ENCODE measurements around the gene ZNF217.
"Not testable (repeated sequence)": the region's sequence is repeated elsewhere in the genome, so short reads cannot be mapped to it uniquely, and the experiment has no call there.

Gene ZNF217

DNA sequence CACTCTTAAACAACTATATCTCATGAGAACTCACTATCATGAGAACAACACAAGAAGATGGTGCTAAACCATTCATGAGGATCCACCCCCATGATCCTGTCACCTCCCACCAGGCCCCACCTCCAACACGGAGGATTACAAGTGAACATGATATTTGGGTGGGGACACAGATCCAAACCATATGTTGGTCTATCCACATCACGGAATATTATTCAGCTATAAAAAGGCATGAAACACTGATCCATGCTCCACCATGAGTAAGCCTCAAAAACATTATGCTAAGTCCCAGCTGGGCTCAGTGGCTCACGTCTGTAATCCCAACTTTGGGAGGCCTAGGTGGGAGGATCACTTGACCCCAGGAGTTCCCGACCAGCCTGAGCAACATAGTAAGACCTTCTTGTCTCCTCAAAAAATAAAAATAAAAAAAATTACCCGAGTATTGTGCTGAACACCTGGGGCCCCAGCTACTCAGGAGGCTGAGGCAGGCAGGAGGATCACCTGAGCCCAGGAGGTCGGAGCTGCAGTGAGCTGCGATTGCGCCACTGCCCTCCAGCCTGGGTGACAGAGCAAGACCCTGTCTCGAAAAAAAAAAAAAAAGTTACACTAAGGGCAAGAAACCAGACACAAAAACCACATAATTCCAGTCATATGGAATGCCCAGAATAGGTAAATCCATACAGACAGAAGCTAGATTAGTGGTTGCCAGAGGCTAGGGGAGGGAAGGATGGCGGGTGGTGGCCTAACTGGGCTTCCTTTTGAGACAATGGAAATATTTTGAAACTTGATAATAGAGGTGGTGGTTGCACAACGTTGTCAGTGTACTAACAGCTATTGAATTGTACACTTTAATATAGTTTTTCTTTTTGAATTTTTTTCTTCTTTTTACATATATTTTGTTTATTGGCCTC lies 43.1 kb downstream of the ZNF217 start:
- no peak overlapping the region for H3K4me3 ChIP-seq (ENCODE audit: low read depth, low read length)
- DNase-seq (ENCODE audit: low read depth) = peak; percentile 60
- TF ChIP-seq POLR2A (IDR thresholded peaks at IDR 0.05; ENCODE audit: extremely low read depth, insufficient read length) = no peak
- peak; percentile 40 for TF ChIP-seq MYC (IDR thresholded peaks at IDR 0.05; ENCODE audit: low read depth, low read length)

DNA sequence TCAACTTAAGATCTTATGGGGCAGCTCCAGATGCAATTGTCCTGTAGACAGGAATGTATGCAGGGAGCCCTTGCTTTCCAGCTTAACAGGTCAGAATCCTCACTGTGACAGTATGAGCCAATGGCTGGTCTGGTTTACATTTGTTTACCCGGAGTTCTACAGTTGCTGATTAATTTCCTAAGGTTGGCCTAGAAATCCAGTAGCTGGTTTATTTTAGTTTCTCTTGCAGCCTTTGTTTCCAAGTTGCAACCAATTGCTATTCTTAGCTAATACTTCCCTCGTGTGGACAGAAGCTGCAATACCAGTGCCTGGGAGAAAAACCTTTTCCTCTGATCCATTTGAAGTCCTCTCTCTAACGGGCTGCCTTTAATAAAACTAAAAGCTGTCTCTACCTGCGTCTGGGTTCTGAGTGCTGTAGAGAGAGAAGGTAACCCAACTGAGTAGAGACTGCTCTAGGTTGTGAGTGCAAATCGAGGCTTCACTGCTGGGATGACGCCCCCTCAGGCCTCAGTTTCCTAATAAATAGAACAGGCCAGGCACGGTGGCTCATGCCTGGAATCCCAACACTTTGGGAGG lies 45.9 kb downstream of the ZNF217 start:
- peak; percentile 76 for DNase-seq (ENCODE audit: low read depth)
- no peak for TF ChIP-seq MAX (IDR thresholded peaks at IDR 0.05; ENCODE audit: low read depth, low read length)
- TF ChIP-seq CTCF (IDR thresholded peaks at IDR 0.05; ENCODE audit: low read depth, low read length) = peak; percentile 93
- no peak for TF ChIP-seq POLR2A (IDR thresholded peaks at IDR 0.05; ENCODE audit: extremely low read depth, insufficient read length)
- TF ChIP-seq MYC (IDR thresholded peaks at IDR 0.05; ENCODE audit: low read depth, low read length) = 0 out of 2 replicates have a peak, but pooled peaks have one; percentile 37
- no peak overlapping the region for H3K4me3 ChIP-seq (ENCODE audit: low read depth, low read length)

DNA sequence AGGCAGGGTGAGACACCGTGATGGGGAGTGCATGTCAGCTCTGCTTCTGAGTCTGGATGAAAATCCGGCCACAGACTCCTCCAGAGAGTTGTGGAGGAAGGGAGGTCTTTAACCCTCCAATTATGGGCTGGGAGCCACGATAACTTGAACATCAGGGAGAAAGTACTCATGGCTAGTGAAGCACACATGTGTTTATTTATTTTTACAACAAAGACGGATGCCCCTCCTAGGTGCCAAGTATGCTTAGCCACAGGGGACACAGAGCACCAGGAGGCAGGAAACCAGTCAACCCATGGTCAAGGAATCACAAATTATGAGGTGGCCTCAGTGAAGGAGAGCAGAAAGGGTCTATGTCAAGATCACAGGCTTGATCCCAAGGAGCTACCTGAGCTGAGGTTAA lies 54.1 kb downstream of the ZNF217 start:
- H3K4me3 ChIP-seq (ENCODE audit: low read depth, low read length) = no peak overlapping the region
- no peak for DNase-seq (ENCODE audit: low read depth)
- no peak for TF ChIP-seq CTCF (IDR thresholded peaks at IDR 0.05; ENCODE audit: low read depth, low read length)
- no peak for TF ChIP-seq MYC (IDR thresholded peaks at IDR 0.05; ENCODE audit: low read depth, low read length)
- no peak for TF ChIP-seq POLR2A (IDR thresholded peaks at IDR 0.05; ENCODE audit: extremely low read depth, insufficient read length)
- TF ChIP-seq MAX (IDR thresholded peaks at IDR 0.05; ENCODE audit: low read depth, low read length) = no peak

GRCh38 chr20:53536382-53536781 lies 57.3 kb downstream of the ZNF217 start:
- H3K4me3 ChIP-seq (ENCODE audit: low read depth, low read length); DNase-seq (ENCODE audit: low read depth): not testable (repeated sequence)

- DNase-seq (ENCODE audit: low read depth) = no peak
- no peak overlapping the region for H3K4me3 ChIP-seq (ENCODE audit: low read depth, low read length)
- TF ChIP-seq MYC (IDR thresholded peaks at IDR 0.05; ENCODE audit: low read depth, low read length) = no peak
- TF ChIP-seq POLR2A (IDR thresholded peaks at IDR 0.05; ENCODE audit: extremely low read depth, insufficient read length) = no peak
- no peak for TF ChIP-seq MAX (IDR thresholded peaks at IDR 0.05; ENCODE audit: low read depth, low read length)
- TF ChIP-seq CTCF (IDR thresholded peaks at IDR 0.05; ENCODE audit: low read depth, low read length) = no peak
Measured at GRCh38 chr20:53535878-53536277, 57.8 kb downstream of the ZNF217 start.

DNA sequence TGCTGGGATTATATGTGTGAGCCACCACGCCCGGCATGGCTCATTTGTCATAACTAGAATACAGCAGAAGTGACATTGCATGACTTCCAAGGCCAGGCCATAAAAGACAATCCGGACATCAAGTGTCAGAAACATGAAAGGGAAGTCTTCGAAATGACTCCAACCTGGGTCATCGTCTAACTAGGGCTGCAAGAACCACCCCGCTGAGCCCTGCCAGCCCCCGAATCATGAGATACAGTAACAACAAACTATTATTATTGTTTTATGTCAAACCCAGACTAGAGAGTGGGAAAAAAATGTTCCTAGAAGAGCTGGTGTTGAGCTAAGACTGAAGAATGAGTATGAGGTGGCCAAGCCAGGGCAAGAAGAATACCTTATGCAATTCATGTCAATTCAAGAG lies 59.6 kb downstream of the ZNF217 start:
- no peak for TF ChIP-seq MYC (IDR thresholded peaks at IDR 0.05; ENCODE audit: low read depth, low read length)
- no peak for TF ChIP-seq CTCF (IDR thresholded peaks at IDR 0.05; ENCODE audit: low read depth, low read length)
- TF ChIP-seq MAX (IDR thresholded peaks at IDR 0.05; ENCODE audit: low read depth, low read length) = no peak
- no peak for DNase-seq (ENCODE audit: low read depth)
- no peak overlapping the region for H3K4me3 ChIP-seq (ENCODE audit: low read depth, low read length)
